Calu3 (cell line): ENCODE data around the gene SUMO3. TPM values are rescaled to one million over a fixed set of nuclear protein-coding genes. Genes with fewer than 3 reads are reported as not detected.

Experiments used
- BruUV-seq: library from RNA; stranded (reverse); fragments of 400-500 nt; replicated peaks from 2 replicates; lab custom pipeline; 2021; lab: Mats Ljungman, UMichigan
- CTCF ChIA-PET: fragments of 300-600 bp; sonication (Branson Sonifier 250); formaldehyde crosslinking; loops from one replicate; lab custom pipeline; 2022; ENCODE audit warnings: antibody characterized with exemption; lab: Charles Lee
- DNase-seq: peaks from one replicate; pipeline ENCODE4 v3.0.0; 2022
- H3K27ac Mint-ChIP-seq: one replicate; pipeline ENCODE4 v1.8.0; 2022; ENCODE audit warnings: mixed read lengths; ENCODE audit not compliant: unreplicated experiment
- H3K27me3 Mint-ChIP-seq: one replicate; pipeline ENCODE4 v1.8.0; 2022; ENCODE audit warnings: mixed read lengths; ENCODE audit not compliant: unreplicated experiment
- H3K36me3 Mint-ChIP-seq: one replicate; pipeline ENCODE4 v1.8.0; 2022; ENCODE audit warnings: mild to moderate bottlenecking, moderate library complexity, mixed read lengths; ENCODE audit not compliant: insufficient read depth, unreplicated experiment
- H3K4me1 Mint-ChIP-seq: one replicate; pipeline ENCODE4 v1.8.0; 2022; ENCODE audit warnings: mild to moderate bottlenecking, low read depth, mixed read lengths; ENCODE audit not compliant: unreplicated experiment
- H3K4me3 Mint-ChIP-seq: one replicate; pipeline ENCODE4 v1.8.0; 2022; ENCODE audit warnings: mild to moderate bottlenecking, low read depth, moderate library complexity, mixed read lengths; ENCODE audit not compliant: unreplicated experiment
- H3K9me3 Mint-ChIP-seq: one replicate; pipeline ENCODE4 v1.8.0; 2022; ENCODE audit warnings: low read depth, mixed read lengths; ENCODE audit not compliant: unreplicated experiment
- CTCF ChIP-seq: fragments of 200-600 bp; IDR thresholded peaks from one replicate; pipeline ENCODE4 v1.8.0; 2022; ENCODE audit warnings: antibody characterized with exemption; ENCODE audit not compliant: unreplicated experiment
- intact Hi-C: fragments of 100-400 bp; cut with micrococcal nuclease; formaldehyde crosslinking; loops from one replicate; pipeline ENCODE4 v1.10.0; 2022; ENCODE audit not compliant: unreplicated experiment
- total RNA-seq: library from RNA; stranded (reverse); gene quantifications from 2 replicates; pipeline ENCODE4 v1.2.3, GENCODE V29; 2022

Gene SUMO3
- total RNA-seq, 1 experiment from 2014 or later, result 56.7 TPM

GRCh38 chr21:44820851-44821250 is 3.0 kb upstream of the SUMO3 start:
- Mint-ChIP-seq H3K27me3 (peaks cover 13% of the 10 kb centered on the region), H3K4me3 (no peak overlapping the region), H3K4me1 (no peaks in the 10 kb centered on the region), H3K9me3 (peaks cover 9% of the 10 kb centered on the region), H3K36me3 (peaks cover 10% of the 10 kb centered on the region), H3K27ac (no peak overlapping the region)
- no peak for TF ChIP-seq CTCF
- no peak for DNase-seq
- intact Hi-C loops, result no loop called here
- BruUV-seq, result no TSS peak
- CTCF ChIA-PET, result no interaction called here

GRCh38 chr21:44819283-44820243 is 1.7 kb upstream of the SUMO3 start:
- H3K4me1 Mint-ChIP-seq, result no peaks in the 10 kb centered on the region
- H3K27ac Mint-ChIP-seq, result no peak overlapping the region
- CTCF ChIA-PET, result no interaction called here
- TF ChIP-seq CTCF, result no peak
- no TSS peak for BruUV-seq
- H3K9me3 Mint-ChIP-seq, result peaks cover 9% of the 10 kb centered on the region
- peaks cover 13% of the 10 kb centered on the region for H3K27me3 Mint-ChIP-seq
- intact Hi-C loops, result no loop called here
- H3K36me3 Mint-ChIP-seq, result peaks cover 10% of the 10 kb centered on the region
- H3K4me3 Mint-ChIP-seq, result no peak overlapping the region
- no peak for DNase-seq

GRCh38 chr21:44818640-44819011 is 764 bp upstream of the SUMO3 start:
- intact Hi-C loops, result no loop called here
- CTCF ChIA-PET, result no interaction called here
- H3K27me3 Mint-ChIP-seq, result peaks cover 10% of the 10 kb centered on the region
- no peak overlapping the region for H3K27ac Mint-ChIP-seq
- H3K4me3 Mint-ChIP-seq, result peak overlapping the region; percentile 81
- TF ChIP-seq CTCF, result no peak
- peaks cover 9% of the 10 kb centered on the region for H3K9me3 Mint-ChIP-seq
- DNase-seq, result no peak
- peaks cover 10% of the 10 kb centered on the region for H3K36me3 Mint-ChIP-seq
- BruUV-seq, result no TSS peak
- no peaks in the 10 kb centered on the region for H3K4me1 Mint-ChIP-seq

- H3K27ac Mint-ChIP-seq, result no peak overlapping the region
- intact Hi-C loops, result no loop called here
- H3K4me3 Mint-ChIP-seq, result peak overlapping the region; percentile 81
- DNase-seq, result peak; percentile 89
- CTCF ChIA-PET, result no interaction called here
- H3K36me3 Mint-ChIP-seq, result peaks cover 10% of the 10 kb centered on the region
- no peaks in the 10 kb centered on the region for H3K27me3 Mint-ChIP-seq
- H3K4me1 Mint-ChIP-seq, result no peaks in the 10 kb centered on the region
- no TSS peak for BruUV-seq
- H3K9me3 Mint-ChIP-seq, result peaks cover 6% of the 10 kb centered on the region
- no peak for TF ChIP-seq CTCF
These were observed 369 bp downstream of the SUMO3 start for GRCh38 chr21:44817506-44817880.
